Bronchial epithelial cell (primary cell): ENCODE measurements around the gene ZMYND10. TPM values are rescaled to one million over a fixed set of nuclear protein-coding genes. Genes with fewer than 3 reads are reported as not detected.

ENCODE experiments used
- DNase-seq: peaks from one replicate; pipeline ENCODE4 v3.0.0-alpha.2; 2010; ENCODE audit warnings: low read depth
- FAIRE-seq: peaks from 2 replicates; lab custom pipeline; 2011; peaks lifted over from hg19 to GRCh38; lab: Jason Lieb, UNC
- H3K27me3 ChIP-seq: 2 replicates; pipeline ENCODE4 v1.5.1; 2011; ENCODE audit warnings: low read length; ENCODE audit not compliant: control insufficient read depth, insufficient read depth
- H3K36me3 ChIP-seq: 2 replicates; pipeline ENCODE4 v1.5.1; 2011; ENCODE audit warnings: low read length; ENCODE audit not compliant: control insufficient read depth, insufficient read depth
- H3K4me3 ChIP-seq: 2 replicates; pipeline ENCODE4 v1.5.1; 2011; ENCODE audit warnings: mild to moderate bottlenecking, low read depth, low read length, control low read depth
- total RNA-seq: library from RNA; depleted of rRNA; stranded (reverse); fragments of >200 nt; gene quantifications from 2 replicates; pipeline ENCODE4 v1.2.1, GENCODE V29; 2014
- TF ChIP-seq, protein P1 (sequence below): IDR thresholded peaks from 2 replicates; pipeline ENCODE4 v1.5.1; 2011; ENCODE audit warnings: mild to moderate bottlenecking, moderate library complexity, low read length, control low read depth, inconsistent platforms; ENCODE audit not compliant: insufficient read depth, severe bottlenecking

Gene ZMYND10
- total RNA-seq, 1 donor from 2014 or later, result 0.53 TPM

DNA sequence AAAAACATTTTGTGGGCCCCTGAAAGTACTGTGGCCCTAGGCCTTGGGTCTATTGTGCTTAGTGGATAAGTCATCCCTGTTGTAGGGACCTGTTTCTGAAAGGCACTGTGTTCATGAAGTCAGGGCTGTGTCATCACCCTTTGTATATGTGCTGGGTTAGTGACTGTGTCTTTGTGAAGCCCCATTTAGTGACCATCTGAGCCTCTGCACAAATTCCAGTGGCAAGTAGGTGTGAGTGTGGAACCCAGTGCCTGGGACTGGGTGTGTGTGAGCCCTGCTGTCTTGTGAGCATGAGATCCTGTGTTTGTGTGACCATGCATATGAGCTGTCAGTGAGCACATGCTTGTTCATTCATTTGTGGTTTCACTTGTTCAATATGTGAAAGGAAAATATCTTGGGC lies 40.9 kb downstream of the ZMYND10 start:
- H3K36me3 ChIP-seq, result no peaks in the 10 kb centered on the region
- H3K4me3 ChIP-seq, result no peak overlapping the region
- no peaks in the 10 kb centered on the region for H3K27me3 ChIP-seq
- DNase-seq (peak; percentile 73), FAIRE-seq (peak; percentile 28)
- TF ChIP-seq, protein P1, sequence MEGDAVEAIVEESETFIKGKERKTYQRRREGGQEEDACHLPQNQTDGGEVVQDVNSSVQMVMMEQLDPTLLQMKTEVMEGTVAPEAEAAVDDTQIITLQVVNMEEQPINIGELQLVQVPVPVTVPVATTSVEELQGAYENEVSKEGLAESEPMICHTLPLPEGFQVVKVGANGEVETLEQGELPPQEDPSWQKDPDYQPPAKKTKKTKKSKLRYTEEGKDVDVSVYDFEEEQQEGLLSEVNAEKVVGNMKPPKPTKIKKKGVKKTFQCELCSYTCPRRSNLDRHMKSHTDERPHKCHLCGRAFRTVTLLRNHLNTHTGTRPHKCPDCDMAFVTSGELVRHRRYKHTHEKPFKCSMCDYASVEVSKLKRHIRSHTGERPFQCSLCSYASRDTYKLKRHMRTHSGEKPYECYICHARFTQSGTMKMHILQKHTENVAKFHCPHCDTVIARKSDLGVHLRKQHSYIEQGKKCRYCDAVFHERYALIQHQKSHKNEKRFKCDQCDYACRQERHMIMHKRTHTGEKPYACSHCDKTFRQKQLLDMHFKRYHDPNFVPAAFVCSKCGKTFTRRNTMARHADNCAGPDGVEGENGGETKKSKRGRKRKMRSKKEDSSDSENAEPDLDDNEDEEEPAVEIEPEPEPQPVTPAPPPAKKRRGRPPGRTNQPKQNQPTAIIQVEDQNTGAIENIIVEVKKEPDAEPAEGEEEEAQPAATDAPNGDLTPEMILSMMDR, result no peak

DNA sequence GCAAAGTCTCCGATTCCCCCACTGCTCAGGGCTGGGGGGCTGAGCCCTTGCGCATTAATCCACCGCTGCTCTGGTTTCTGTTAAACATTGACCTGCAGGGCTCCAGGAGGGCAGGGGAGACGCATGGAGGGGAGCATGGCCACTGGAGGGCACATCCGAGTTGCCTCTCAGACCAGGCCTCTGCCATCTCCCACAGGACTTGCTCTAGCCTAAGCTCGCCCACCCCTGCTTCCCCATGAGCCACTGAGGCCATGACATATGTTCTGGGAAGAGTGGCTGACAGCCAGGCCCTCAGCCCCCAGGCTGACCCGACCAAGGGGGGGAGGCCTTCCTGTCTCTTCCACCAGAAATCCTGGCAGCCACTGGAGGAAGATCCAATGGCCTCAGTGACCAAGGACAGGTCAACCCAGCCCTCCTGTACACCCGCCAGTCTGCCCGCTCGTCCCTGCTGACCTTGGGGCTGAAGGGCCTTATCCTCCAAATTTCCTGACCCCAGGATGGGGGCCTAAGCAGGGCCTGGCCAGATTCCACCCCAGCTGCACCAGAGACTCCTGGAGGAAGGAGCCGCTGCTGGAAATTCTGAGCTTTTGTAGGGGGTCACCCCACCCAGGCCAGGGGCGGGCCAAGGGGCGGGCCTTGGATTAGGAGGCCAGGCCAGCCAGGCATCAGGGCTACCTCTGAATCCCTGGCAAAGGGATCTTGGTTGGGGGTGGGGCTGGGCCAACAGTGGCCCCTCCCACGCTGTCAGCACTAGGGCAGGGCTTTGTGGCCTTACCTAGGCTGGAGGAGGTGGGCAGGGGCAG lies 42.3 kb downstream of the ZMYND10 start, which contains the start of gene HYAL1:
HYAL1 (minus strand) TSS at position 562 of the 803 bp plus-strand sequence. CDS start 618 bp downstream, outside the sequence.
- no peaks in the 10 kb centered on the region for H3K27me3 ChIP-seq
- FAIRE-seq (no peak), DNase-seq (peak; percentile 18)
- no peaks in the 10 kb centered on the region for H3K36me3 ChIP-seq
- TF ChIP-seq, protein P1, result peak; percentile 20
- no peak within 1 kb of the TSS for H3K4me3 ChIP-seq

DNA sequence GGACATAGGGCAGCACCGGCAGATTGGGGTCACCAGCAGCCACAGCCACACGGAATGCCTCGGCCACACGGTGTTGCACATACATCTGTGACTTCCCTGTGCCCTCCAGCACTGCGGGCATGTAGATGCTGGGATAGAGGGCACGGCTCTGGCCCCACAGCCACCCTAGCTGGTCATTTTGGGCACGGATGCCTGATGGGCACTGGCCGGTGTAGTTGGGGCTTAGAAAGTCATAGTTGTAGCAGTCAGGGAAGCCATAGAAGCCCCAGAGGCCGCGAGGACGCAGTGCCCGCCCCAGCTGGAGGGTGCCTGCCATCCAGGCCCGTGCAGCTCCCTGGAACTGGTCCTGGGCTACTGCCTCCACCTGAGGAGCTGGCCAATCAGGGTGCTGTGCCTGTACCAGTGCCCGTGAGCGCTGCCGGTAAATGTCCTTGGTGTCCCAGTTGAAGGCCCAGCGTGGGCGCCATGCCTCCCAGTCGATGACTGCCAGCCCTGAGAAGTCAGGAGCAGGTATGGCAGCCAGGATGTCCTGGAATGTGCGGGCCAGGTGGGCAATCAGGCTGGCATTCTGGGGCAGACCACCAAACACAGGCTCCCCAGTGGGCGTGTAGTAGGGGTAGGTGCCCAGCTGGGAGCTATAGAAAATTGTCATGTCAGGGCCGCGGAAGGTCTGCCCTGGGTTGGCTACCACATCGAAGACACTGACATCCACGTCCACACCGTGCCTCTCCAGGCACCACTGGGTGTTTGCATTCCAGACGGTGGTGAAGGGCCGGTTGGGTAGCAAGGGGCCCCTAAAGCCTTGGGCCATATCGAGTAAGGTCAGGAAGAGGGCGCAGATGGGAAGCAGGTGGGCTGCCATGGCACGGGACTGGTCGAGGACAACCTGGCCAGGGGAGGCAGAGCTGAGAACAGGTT lies 43.2 kb downstream of the ZMYND10 start:
- Histone ChIP-seq H3K36me3 (no peaks in the 10 kb centered on the region), H3K4me3 (no peak overlapping the region), H3K27me3 (no peaks in the 10 kb centered on the region)
- DNase-seq (no peak), FAIRE-seq (no peak)
- TF ChIP-seq, protein P1, result no peak

DNA sequence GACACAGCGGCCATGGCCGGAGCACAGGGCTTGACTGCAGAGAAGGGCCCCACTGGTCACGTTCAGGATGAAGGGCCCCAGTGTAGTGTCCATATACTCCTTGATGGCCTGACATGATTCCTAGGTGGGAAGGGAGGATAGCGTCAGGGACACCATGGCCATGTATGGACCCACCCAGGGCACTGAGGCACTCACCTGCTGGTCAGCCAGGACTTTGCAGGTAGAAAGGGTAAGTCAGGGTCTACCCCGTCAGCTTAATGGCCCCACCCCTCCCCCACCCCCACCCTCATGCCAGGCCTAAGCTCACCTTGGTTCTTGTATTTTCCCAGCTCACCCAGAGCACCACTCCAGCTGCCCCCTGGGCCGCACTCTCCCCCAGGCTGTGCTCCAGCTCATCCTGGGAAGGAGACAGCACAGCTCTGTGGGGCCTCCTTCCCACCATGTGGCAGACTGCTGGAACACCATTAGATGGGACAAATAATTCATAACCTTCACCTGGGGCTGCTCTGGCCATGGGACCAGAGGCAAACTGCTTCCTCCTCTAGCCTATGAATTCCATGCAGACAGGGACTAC lies 44.8 kb downstream of the ZMYND10 start:
- TF ChIP-seq, protein P1, result no peak
- Histone ChIP-seq H3K36me3 (peaks cover 1% of the 10 kb centered on the region), H3K4me3 (no peak overlapping the region), H3K27me3 (no peaks in the 10 kb centered on the region)
- FAIRE-seq, result no peak
- no peak for DNase-seq

DNA sequence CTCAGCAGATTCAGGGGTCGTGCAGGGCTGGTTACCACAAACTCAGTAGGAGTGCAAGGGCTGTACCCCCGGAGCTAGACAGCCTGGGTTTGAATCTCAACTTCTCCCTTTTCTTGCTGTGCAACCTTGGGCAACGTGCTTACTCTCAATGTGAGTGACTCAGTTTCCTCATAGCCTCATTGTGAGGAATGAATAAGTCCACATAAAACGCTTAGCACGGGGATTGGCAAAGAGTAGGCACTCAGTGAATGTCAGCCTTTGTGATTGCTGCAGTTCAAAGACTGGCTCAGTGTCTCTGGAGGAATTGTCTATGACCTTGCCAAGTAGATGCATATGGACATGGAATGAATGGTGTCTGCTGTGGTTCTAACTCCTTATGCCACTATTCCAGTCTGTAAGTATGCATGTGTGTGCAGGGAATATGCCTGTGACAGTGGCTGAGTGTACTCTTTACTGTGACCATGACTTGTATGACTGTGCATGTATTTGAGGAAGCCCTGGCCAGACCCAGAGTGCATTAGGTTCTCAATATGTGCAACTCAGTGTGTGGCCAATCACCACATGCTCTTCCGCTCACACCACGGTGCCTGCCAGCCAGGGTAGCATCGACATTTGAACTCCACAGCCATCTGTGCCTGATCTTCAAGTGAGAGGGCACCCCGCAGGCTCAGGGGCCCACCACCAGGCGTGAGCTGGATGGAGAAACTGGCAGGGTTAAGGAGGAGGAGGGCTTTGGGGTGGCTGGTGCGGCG lies 45.4 kb downstream of the ZMYND10 start:
- Histone ChIP-seq H3K4me3 (peak overlapping the region; percentile 7), H3K36me3 (peaks cover 1% of the 10 kb centered on the region), H3K27me3 (no peaks in the 10 kb centered on the region)
- DNase-seq (peak; percentile 95), FAIRE-seq (peak; percentile 93)
- TF ChIP-seq, protein P1, result no peak
